Activated CD4-positive, alpha-beta T cell treated with anti-CD3 and anti-CD28 coated beads for 24 hours (primary cell): ENCODE results near the gene NT5DC3.

Experiments
- DNase-seq, 2 donors: peaks; one replicate each; pipeline ENCODE4 v3.0.0-alpha.2; 2020; ENCODE audit warnings: low read depth in 2 of 2

Gene NT5DC3

DNA sequence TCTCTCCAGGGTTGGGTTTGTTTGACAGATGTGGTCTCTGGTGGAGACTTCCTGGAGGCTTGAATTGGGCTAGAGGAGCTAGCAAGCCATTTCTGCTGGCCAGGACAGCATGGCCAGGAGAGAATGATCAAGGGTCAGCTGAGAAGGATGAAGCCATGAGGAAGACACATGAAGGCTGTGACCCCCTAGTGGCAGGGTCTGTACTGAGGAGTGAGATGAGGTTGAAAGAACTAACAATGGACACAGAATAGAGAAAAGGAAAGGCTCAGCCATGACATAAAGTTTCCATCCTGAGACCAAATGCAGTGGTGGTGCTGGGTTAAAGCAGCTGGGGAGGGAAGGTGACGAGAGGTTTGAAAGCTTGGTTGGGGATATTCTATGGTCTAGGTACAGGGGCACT lies 89.9 kb downstream of the NT5DC3 start:
- DNase-seq, result no peak

DNA sequence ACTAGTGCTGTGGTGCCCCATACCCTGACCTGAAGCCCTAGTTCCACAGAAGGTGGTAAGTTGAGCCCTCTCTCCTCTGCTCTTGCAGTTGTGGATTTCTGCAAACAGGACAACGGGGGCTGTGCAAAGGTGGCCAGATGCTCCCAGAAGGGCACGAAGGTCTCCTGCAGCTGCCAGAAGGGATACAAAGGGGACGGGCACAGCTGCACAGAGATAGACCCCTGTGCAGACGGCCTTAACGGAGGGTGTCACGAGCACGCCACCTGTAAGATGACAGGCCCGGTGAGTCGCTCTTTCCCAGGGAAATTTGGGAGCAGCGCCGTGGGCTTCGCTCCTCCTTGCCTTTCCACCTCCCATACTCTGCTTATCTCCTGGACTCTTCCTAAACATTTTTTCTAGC lies 92.2 kb downstream of the NT5DC3 start:
- no peak for DNase-seq

DNA sequence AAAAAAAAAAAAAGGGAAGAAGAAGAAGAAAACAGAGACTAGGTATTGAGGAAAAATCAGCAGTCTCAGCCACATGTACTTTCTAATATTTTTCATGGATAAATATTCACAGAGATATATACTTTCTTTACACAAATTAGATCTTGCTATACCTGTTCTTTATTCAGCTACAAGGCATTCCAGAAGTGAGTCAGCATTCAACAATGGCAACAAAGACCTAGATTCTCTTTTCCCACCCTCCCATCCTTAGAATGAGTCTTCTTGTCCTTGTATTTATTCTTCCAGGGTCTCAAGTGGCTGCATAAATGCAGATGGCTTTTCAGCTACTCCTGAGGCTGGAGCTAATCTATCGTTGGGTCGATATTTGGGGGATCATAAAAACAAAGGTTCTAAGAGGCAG lies 93.0 kb downstream of the NT5DC3 start:
- DNase-seq, result no peak

DNA sequence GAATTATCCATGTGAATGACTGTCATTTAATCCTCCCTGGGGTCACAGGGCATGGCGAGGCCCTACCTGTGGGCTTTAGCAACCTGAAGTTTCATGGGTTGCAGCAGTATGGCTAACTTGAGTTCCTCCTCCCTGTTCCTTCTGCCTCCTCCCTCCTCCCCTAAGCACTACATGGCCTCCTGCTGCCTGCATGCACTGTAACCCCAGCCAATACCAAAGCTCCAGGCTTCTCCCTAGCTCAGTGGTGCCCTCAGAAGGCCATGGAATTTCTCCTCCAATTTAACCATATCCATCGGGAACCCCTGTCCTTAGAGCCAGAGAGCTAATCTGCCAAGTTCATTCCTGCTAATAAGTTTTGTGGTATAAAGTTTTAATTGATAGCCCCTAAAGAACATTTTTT lies 95.1 kb downstream of the NT5DC3 start:
- DNase-seq, result no peak

DNA sequence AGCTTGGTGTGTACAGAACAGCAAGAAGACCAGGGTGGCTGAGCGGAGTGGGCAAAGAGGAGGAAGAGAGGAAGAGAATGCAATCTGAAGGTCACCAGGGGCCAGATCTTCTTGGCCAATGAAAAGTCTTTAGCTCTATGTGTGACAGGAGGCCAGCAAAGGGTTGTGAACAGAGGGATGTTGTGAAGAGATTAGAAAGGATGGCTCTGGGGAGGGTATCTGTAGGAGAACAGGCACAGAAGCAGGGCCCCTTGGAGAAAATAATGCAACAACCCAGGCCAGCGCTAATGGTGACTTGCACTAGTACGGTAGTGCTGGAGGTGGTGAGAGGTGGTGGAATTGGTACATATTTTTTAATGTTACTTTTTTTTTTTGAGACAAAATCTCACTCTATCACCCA lies 97.2 kb downstream of the NT5DC3 start:
- no peak for DNase-seq

DNA sequence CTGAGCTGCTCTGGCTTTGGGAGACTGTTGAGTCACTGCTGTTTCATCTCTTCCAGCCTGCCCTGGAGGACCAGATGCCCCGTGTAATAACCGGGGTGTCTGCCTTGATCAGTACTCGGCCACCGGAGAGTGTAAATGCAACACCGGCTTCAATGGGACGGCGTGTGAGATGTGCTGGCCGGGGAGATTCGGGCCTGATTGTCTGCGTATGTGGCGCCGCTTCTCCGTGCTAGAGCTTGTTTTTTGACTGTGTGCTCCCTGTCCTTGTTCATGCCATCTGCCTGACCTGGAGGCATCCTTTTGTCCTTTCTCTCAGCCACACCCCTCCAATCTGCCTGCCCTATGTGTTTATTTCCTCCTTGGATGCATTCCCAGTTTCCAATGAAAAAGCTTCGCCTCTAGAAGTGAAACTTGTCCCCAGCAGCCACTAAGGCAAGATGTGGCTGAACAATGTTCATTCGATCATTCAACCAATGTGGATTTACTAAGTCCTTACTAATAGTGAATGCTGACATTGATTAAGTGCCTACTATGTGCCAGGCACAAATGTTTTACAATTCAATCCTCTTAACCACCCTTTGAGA lies 98.6 kb downstream of the NT5DC3 start:
- DNase-seq, result no peak

DNA sequence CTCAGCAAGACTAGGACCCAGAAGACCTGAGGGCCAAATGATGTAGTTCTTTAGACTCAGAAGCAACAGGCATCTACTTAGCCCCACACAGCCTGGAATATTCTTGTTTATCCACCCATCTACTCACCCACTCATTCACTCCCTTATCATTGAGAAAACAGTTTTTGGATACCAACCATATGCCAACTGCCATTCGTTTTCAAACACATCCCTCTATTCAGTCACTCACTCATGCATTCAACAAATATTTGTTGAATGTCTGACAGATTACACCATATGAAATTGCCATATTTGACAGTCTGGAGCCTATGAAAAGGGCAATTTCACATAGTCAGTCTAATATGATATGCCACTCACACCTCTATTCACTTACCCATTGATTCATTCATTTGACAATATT lies 103.2 kb downstream of the NT5DC3 start:
- DNase-seq, result no peak

DNA sequence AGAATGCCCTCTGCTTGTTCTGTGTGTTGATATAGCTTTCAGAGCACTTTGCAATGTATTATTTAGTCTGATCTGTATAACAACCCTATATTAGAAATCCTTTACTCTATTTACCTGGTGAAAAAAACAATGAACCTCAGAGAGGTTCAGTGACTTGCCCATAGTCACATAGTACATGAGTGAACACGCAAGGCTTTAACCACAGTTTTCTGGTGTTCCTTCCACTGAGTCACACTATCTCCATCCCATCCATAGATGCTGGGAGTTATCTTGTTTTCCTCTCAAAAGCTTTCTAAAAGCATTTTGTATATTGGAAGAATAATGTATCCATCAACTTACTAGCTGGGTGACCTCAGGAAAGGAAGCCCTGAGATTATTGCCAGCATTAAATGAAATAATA lies 104.5 kb downstream of the NT5DC3 start:
- no peak for DNase-seq

DNA sequence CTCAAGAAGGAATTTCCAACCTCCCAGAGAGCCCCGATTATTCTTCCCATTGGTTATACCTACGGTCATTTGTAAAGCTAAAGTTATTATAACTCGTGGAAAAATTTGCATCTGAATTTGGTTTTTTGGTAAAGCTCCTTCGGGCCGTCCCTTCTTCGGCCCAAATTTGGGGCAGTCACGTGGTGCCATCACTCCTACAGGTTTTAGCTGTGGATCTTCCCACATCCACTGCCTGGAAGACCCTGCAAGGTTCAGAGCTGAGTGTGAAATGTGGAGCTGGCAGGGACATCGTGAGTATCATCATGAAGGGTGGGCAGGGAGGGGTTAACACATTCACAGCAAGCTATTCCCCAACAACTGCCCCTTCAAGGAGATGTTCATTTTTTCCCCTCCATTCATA lies 105.7 kb downstream of the NT5DC3 start:
- no peak for DNase-seq

DNA sequence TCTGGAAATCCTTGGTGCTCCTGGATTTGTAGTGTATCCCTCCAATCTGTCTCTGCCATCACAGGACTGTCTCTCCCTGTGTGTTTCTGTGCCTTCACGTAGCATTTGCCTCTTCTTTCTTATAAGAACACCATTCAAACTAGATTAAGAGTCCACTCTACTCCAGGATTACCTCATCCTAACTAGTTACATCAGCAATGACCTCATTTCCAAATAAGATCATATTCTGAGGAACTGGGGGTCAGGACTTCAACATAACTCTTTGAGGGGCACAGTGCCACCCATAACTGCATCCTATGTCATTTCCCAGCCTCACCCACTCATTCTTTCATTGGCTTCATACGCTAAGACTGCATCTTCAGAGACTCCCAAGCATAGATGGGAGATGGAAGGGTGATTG lies 106.2 kb downstream of the NT5DC3 start:
- DNase-seq, result no peak

DNA sequence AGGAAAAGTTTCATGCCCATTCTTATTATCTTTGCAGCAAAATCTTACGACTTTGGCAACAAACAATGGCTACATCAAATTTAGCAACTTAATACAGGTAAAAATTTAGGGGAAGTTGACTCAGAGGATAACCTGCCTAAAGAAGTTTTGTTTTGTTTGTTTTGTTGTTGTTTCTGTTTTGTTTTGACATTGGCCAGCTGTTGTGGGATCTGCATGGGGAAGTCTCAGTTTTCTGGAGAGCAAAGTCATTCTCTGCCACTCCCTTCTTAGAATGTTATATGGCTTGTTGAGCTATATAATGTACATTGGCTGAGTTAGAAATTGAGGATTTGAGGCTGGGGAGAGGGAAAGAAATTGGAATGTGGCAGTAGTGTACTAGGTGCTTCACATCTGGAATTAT lies 109.5 kb downstream of the NT5DC3 start:
- no peak for DNase-seq

DNA sequence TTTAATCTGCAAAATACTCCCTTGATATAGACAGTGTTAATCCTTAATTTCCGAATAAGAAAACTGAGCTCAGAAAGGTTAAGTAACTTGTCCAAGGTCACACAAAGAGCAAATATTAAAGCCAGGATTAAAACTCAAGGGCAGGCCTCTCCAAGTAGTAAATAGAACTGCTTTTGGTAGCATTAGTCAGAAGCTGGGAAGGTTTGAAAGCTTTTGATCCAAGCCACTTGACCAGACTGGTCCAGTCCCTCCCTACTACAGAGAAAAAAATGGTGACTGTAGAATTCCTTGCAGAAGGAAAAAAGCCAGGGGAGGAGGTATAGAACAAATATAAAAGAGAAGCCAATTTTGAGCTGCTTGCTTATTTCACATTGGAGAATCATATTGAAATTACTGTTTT lies 111.5 kb downstream of the NT5DC3 start:
- DNase-seq, result no peak

DNA sequence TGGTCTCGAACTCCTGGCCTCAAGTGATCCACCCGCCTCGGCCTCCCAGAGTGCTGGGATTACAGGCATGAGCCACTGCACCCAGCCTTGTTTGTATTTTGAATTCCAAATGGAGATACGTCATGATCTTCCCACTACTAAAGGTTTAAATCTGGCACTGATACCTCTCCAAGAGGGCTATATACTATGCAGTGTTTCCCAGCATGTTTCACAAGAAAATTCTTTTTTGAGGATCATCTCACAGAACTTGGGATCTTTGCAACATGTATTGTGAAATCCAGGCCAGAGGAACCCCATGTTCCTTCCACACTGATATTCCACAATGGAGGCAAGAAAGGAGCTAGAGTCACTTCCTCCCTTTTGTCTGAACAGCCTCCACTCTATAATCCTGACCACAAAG lies 112.7 kb downstream of the NT5DC3 start:
- DNase-seq, result no peak

DNA sequence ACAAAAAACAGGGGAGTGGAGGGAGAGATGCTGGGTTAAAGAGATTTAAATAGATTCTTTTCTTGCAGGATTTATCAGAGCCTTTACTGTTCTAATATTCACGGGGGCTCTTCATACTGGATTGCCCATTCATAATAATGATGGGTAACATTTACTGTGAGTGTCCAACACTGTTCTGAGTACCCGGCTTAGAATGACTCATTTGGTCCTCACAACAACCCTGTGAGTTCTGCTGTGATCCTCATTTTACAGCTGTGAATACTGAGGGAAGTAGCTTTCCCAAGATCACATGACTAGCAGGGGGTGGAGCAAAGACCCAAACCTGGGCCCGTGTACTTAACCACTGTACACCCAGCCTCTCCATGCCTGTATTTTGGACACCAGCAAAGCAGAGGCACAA lies 113.4 kb downstream of the NT5DC3 start:
- DNase-seq, result no peak

DNA sequence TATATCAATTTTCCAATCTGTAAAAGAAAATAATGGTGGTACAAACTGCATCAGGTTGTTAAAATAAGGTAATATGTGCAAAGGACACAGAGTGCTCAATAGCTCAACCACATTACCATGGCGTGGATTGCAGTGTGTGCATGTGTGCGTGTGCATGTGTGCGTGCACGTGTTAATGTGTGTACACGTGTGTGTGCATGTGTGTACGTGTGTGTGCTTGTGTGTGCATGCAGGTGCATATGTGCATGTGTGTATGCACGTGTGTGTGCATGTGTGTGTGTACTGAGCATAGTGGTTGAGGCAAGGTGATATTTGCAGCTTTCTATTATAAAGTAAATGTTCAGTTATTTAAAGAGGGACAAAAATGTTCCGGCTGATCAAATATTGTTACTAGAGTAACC lies 115.6 kb downstream of the NT5DC3 start:
- DNase-seq, result no peak
